GM12878 (cell line): ENCODE data around the gene LRRC15. TPM values are rescaled to one million over a fixed set of nuclear protein-coding genes. Genes with fewer than 3 reads are reported as not detected.

Source experiments
- ATAC-seq: fragments of 200-7000 bp; cut with Tn5 transposase; 3 replicates; pipeline ENCODE4 v1.9.1; 2020; ENCODE audit warnings: mild to moderate bottlenecking, moderate library complexity
- BruUV-seq: library from RNA; stranded (reverse); fragments of 400-500 nt; replicated peaks from 2 replicates; lab custom pipeline; 2021; lab: Mats Ljungman, UMichigan
- CTCF ChIA-PET: fragments of 300-600 bp; sonication (Branson Sonifier 250); formaldehyde crosslinking; extraction: SDS; loops from one replicate; lab custom pipeline; 2021; ENCODE audit warnings: inconsistent platforms; lab: Yijun Ruan, JAX
- POLR2A ChIA-PET: fragments of 350-600 bp; formaldehyde crosslinking; extraction: SDS; loops from one replicate; lab custom pipeline; 2021; ENCODE audit warnings: inconsistent platforms; lab: Charles Lee
- RAD21 ChIA-PET: fragments of 300-600 bp; sonication (Branson Sonifier 250); formaldehyde crosslinking; loops from one replicate; lab custom pipeline; 2023; ENCODE audit warnings: antibody characterized with exemption; ENCODE audit not compliant: unreplicated experiment; lab: Charles Lee
- SMC1A ChIA-PET: fragments of 300-600 bp; sonication (Branson Sonifier 250); formaldehyde crosslinking; loops from one replicate; lab custom pipeline; 2023; ENCODE audit not compliant: unreplicated experiment, uncharacterized antibody; lab: Charles Lee
- DNase-seq: peaks from one replicate; pipeline ENCODE4 v3.0.0-alpha.2; 2011; ENCODE audit warnings: low read depth, low spot score
- FAIRE-seq: peaks from 3 replicates; lab custom pipeline; 2011; peaks lifted over from hg19 to GRCh38; lab: Jason Lieb, UNC
- H2AFZ ChIP-seq: 2 replicates; pipeline ENCODE4 v1.6.0; 2011; ENCODE audit warnings: low read depth, low read length, control low read depth; ENCODE audit not compliant: control insufficient read depth
- H3K27ac ChIP-seq: 2 replicates; pipeline ENCODE4 v1.5.1; 2011; ENCODE audit warnings: control low read depth; ENCODE audit not compliant: control insufficient read depth, insufficient read depth
- H3K27me3 ChIP-seq, 2 experiments: replicated peaks in 1 of 2; 2 replicates each; pipeline versions ENCODE4 v1.6.0 to v1.6.1; 2011; ENCODE audit warnings: low read length in 1 of 2; ENCODE audit not compliant: control insufficient read depth in 2 of 2, insufficient read depth in 2 of 2
- H3K36me3 ChIP-seq, 2 experiments: 2 replicates each; pipeline ENCODE4 v1.5.1; 2011; ENCODE audit warnings: low read length in 1 of 2; ENCODE audit not compliant: control insufficient read depth in 2 of 2, insufficient read depth in 2 of 2
- H3K4me1 ChIP-seq: 2 replicates; pipeline ENCODE4 v1.6.1; 2011; ENCODE audit warnings: mild to moderate bottlenecking, low read length, moderate library complexity, mixed read lengths; ENCODE audit not compliant: control insufficient read depth, insufficient read depth
- H3K4me2 ChIP-seq: 2 replicates; pipeline ENCODE4 v1.6.0; 2011; ENCODE audit warnings: control low read depth; ENCODE audit not compliant: control insufficient read depth, insufficient read depth
- H3K4me3 ChIP-seq: fragments of 200-600 bp; sonication (generic); 2 replicates; pipeline ENCODE4 v1.5.1; 2016
- H3K79me2 ChIP-seq: 2 replicates; pipeline ENCODE4 v1.6.0; 2011; ENCODE audit warnings: low read length; ENCODE audit not compliant: control insufficient read depth, insufficient read depth
- H3K9ac ChIP-seq: 2 replicates; pipeline ENCODE4 v1.8.0; 2011; ENCODE audit warnings: low read length, control low read depth, mixed read lengths; ENCODE audit not compliant: control insufficient read depth, insufficient read depth
- H3K9me3 ChIP-seq: replicated peaks from 3 replicates; pipeline ENCODE4 v1.5.1; 2011; ENCODE audit warnings: mild to moderate bottlenecking, low read length; ENCODE audit not compliant: control insufficient read depth, insufficient read depth
- H4K20me1 ChIP-seq: 2 replicates; pipeline ENCODE4 v1.6.0; 2011; ENCODE audit not compliant: control insufficient read depth, insufficient read depth
- BCL3 ChIP-seq: IDR thresholded peaks from 2 replicates; pipeline ENCODE4 v1.6.1; 2011; ENCODE audit warnings: borderline replicate concordance, low read depth, mild to moderate bottlenecking, moderate library complexity, low read length; ENCODE audit not compliant: insufficient read depth, poor library complexity, severe bottlenecking
- CBX3 ChIP-seq: fragments of 200-600 bp; sonication (generic); IDR thresholded peaks from 2 replicates; pipeline ENCODE4 v1.6.1; 2016; ENCODE audit warnings: low read depth, borderline replicate concordance
- FOXM1 ChIP-seq: IDR thresholded peaks from 2 replicates; pipeline ENCODE4 v1.6.1; 2012; ENCODE audit warnings: low read depth, mild to moderate bottlenecking, inconsistent platforms, low read length, moderate library complexity
- KDM1A ChIP-seq: fragments of 200-600 bp; sonication (generic); IDR thresholded peaks from 2 replicates; pipeline ENCODE4 v1.6.1; 2016; ENCODE audit warnings: borderline replicate concordance
- NFYA ChIP-seq: IDR thresholded peaks from 2 replicates; pipeline ENCODE4 v1.6.1; 2011; ENCODE audit warnings: low read depth, mild to moderate bottlenecking, low read length, improper control_type of control experiment, borderline replicate concordance
- PBX3 ChIP-seq: IDR thresholded peaks from 2 replicates; pipeline ENCODE4 v1.6.1; 2011; ENCODE audit warnings: mild to moderate bottlenecking, low read depth, low read length, moderate library complexity; ENCODE audit not compliant: insufficient replicate concordance
- POLR2AphosphoS5 ChIP-seq: IDR thresholded peaks from 2 replicates; pipeline ENCODE4 v1.6.1; 2011; ENCODE audit warnings: mild to moderate bottlenecking, low read length, inconsistent platforms
- RELB ChIP-seq: fragments of 450-650 bp; IDR thresholded peaks from 2 replicates; pipeline ENCODE4 v1.6.1; 2017; ENCODE audit warnings: low read depth, mild to moderate bottlenecking, moderate library complexity
- REST ChIP-seq: IDR thresholded peaks from 2 replicates; pipeline ENCODE4 v1.6.1; 2012; ENCODE audit warnings: mild to moderate bottlenecking, low read depth, low read length
- SIX5 ChIP-seq: IDR thresholded peaks from 2 replicates; pipeline ENCODE4 v1.6.1; 2011; ENCODE audit warnings: mild to moderate bottlenecking, low read depth, low read length, moderate library complexity; ENCODE audit not compliant: severe bottlenecking
- SMARCA5 ChIP-seq: fragments of 450-650 bp; IDR thresholded peaks from 2 replicates; pipeline ENCODE4 v1.6.1; 2017; ENCODE audit warnings: mild to moderate bottlenecking
- TAF1 ChIP-seq: IDR thresholded peaks from 2 replicates; pipeline ENCODE4 v1.6.1; 2011; ENCODE audit warnings: mild to moderate bottlenecking, low read depth, low read length, borderline replicate concordance
- ZNF622 ChIP-seq: fragments of 450-650 bp; IDR thresholded peaks from 2 replicates; pipeline ENCODE4 v1.6.1; 2017; ENCODE audit warnings: mild to moderate bottlenecking, inconsistent platforms
- WGBS: methylation state at CpG from one replicate; pipeline ENCODE4 v1.1.6; 2016; ENCODE audit warnings: low lambda C conversion rate; ENCODE audit not compliant: insufficient replicate concordance, insufficient coverage; ENCODE audit errors: missing lambda C conversion rate; 5-methylcytosine and 5-hydroxymethylcytosine counted together
- in situ Hi-C: fragments of 300-500 bp; cut with MboI; formaldehyde crosslinking; loops from 9 replicates; pipeline ENCODE4 v1.14.3; 2018; ENCODE audit warnings: mixed read lengths
- intact Hi-C: fragments of 100-400 bp; cut with micrococcal nuclease; formaldehyde crosslinking; loops from one replicate; pipeline ENCODE4 v1.14.2; 2022; ENCODE audit not compliant: unreplicated experiment
- polyA plus RNA-seq, 11 experiments: library from polyadenylated mRNA; depleted of rRNA in 4 of 11; unstranded in 6 of 11; stranded (reverse) in 5 of 11; fragments of >200 nt; fragmentation: Nextera tagmentation in 4 of 11; fragmentation: Illumina TruSeq in 1 of 11; extraction: Ambion mirVana in 4 of 11; extraction: Trizol in 1 of 11; gene quantifications; 1 replicate in 1 of 11; 2 replicates in 10 of 11; pipeline versions ENCODE4 v1.2.1 to v1.2.3, GENCODE V29; 2011 to 2016; ENCODE audit warnings: inconsistent platforms in 2 of 11, missing spikeins in 2 of 11, low read depth in 1 of 11
- total RNA-seq, 4 experiments: library from RNA; depleted of rRNA in 3 of 4; stranded (reverse); fragments of >200 nt in 3 of 4; fragmentation: Illumina TruSeq in 1 of 4; extraction: Trizol in 1 of 4; gene quantifications; 2 replicates each; pipeline versions ENCODE4 v1.2.1 to v1.2.3, GENCODE V29; 2013 to 2021

The LRRC15 gene
- total and polyA plus RNA-seq, 10 of the 15 experiments (the other 5 are each of a cell fraction or from before 2014, with no cell fraction given) = not detected

GRCh38 chr3:194407423-194407822, 37.9 kb upstream of the LRRC15 start (continued):
- no peak for TF ChIP-seq REST
- TF ChIP-seq BCL3 = no peak

- DNase-seq (no peak), ATAC-seq (no peak), FAIRE-seq (no peak)
- RAD21 ChIA-PET = interaction anchor here (1.2 to 1.8 kb wide), 3 partner anchors 10 to 72 kb away, joined by 3 to 10 read pairs (median 4); no protein-coding TSS in a partner anchor
- no peak overlapping the region for H3K9ac ChIP-seq
- peaks cover 0 to 10% of the 10 kb centered on the region in 2 experiments; a peak in 1 of 4 replicates for H3K36me3 ChIP-seq
- H3K27me3 ChIP-seq = no peaks in the 10 kb centered on the region
- in situ Hi-C loops = loop anchor here (5.0 kb wide), 1 partner anchor 68 kb away; no protein-coding TSS in a partner anchor
- H2AFZ ChIP-seq = no peak overlapping the region
- no peak overlapping the region for H3K27ac ChIP-seq
- H4K20me1 ChIP-seq = no peaks in the 10 kb centered on the region; the same call in 1 of the 2 replicates
- no peaks in the 10 kb centered on the region for H3K9me3 ChIP-seq
- H3K4me3 ChIP-seq = no peak overlapping the region
- no peak overlapping the region for H3K4me2 ChIP-seq
- intact Hi-C loops = no loop called here
- SMC1A ChIA-PET = interaction anchor here (1.1 to 2.6 kb wide), 3 partner anchors 11 to 189 kb away, joined by 3 to 7 read pairs (median 3); no protein-coding TSS in a partner anchor
- BruUV-seq = no TSS peak
- POLR2A ChIA-PET = interaction anchor here (0.6 to 0.9 kb wide), 2 partner anchors 9 to 42 kb away, joined by 3 to 4 read pairs; no protein-coding TSS in a partner anchor
- H3K79me2 ChIP-seq = no peaks in the 10 kb centered on the region
- WGBS = 91% methylated on average over 2 of the region's 2 CpGs
- CTCF ChIA-PET = interaction anchor here (0.5 to 4.6 kb wide), 16 partner anchors 9 to 932 kb away, joined by 3 to 37 read pairs (median 4); no protein-coding TSS in a partner anchor
- H3K4me1 ChIP-seq = no peaks in the 10 kb centered on the region
- TF ChIP-seq ZNF622 (no peak), RELB (no peak), CBX3 (no peak), TAF1 (no peak), PBX3 (no peak), SMARCA5 (no peak), POLR2AphosphoS5 (no peak), KDM1A (no peak), SIX5 (no peak), NFYA (no peak), FOXM1 (no peak)
These were observed 36.2 kb upstream of the LRRC15 start for GRCh38 chr3:194405766-194406165.
